Stimulated activated CD4-positive, alpha-beta T cell treated with anti-CD3 and anti-CD28 coated beads, TNF-alpha, amount 100 ng/mL, for 24 hours (primary cell): ENCODE results near the gene EPHA6.
"Not testable (repeated sequence)": the region's sequence is repeated elsewhere in the genome, so short reads cannot be mapped to it uniquely, and the experiment has no call there.

Experiments
- DNase-seq, 3 experiments: peaks; one replicate each; pipeline ENCODE4 v3.0.0-alpha.2; 2020; ENCODE audit warnings: low read depth in 3 of 3

The EPHA6 gene

DNA sequence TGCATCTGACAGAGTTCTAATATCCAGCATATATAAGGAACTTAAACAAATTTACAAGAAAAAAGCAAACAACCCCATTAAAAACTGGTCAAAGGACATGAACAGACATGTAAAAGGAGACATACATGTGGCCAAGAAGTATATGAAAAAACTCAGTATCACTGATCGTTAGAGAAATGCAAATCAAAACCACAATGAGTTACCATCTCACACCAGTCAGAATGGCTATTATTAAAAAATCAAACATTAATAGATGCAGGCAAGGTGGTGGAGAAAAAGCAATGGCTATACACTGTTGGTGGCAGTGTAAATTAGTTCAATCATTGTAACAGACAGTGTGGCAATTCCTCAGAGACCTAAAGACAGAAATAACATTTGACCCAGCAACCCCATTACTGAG, 806.1 kb downstream of the EPHA6 start:
- not testable (repeated sequence) for DNase-seq

DNA sequence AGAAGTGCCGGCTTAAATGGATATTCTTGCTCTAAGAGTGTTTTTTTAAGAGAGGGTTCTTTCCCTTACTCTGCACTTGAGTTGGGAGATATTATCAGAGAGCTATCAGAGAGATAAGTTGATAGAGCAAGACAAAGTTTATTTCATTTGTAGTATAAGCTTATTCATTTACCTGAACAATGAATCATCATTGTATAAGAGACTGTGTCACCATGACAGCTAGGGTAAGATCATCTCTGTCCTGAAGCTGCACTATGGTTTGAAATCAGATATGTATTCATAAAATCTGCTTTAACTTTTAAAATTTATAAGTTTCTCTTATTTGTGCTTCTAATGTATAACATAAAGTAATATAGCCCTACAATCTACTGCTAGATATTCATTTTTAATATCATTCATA, 822.1 kb downstream of the EPHA6 start:
- DNase-seq, result no peak

DNA sequence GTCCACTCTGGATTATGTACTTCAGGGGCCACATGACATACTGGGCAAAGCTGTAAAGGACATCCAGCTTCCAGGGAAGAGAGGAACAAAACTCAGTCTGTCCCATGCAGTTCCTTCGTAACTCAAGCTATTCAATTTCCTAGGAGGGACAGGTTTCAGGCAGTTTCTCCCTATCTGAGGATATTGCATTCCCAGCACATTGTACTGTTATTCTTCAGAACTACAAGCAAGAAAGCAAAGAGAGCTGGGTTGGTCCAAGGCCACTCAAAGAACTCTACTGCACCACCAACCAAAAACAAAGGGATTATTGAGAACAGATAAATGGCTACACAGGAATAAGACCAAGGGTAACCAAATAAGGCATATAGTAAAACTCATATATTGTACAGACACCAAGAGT, 832.5 kb downstream of the EPHA6 start:
- no peak for DNase-seq

DNA sequence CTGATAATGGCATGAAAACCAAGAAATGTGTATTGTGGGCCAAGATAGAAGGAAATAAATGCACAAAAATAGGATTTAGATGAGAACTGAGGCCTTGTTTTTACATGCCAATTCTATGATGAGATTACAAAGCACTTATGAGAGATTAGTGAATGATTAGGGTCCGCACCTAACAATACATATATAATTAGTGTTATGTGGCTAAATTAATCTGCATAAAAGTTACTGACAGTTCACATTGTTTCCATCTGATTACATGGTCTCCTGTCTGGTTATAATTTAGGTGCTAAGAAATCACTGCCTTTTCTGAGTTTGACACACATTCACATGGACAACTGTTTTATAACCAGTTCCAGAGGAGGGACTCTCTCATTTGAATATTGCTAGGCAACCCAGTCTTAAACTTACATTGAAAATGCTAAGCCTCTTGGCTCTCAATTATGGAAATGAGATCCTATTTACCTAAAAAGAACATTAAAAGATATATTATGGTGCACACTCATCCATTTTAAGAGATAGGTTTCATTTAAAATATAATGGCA, 833.1 kb downstream of the EPHA6 start:
- DNase-seq, result no peak

DNA sequence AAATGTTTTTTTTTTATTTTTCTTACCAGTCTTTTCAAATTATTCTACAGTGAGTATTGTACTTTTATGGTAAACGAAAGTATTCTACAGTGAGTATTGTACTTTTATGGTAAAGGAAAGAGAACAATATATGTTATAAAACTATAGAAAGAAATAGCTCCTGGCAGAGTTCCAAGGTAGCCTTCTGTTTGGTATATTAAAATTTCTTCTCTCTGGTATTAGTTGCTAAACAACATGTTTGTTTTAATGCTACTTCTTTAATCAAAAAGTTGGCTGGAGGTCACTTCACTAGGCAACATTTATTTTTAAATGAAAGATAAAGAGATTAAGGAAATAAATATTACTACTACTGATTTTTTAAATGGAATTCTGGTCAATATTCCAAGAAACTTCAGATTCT, 841.6 kb downstream of the EPHA6 start:
- DNase-seq, result no peak

DNA sequence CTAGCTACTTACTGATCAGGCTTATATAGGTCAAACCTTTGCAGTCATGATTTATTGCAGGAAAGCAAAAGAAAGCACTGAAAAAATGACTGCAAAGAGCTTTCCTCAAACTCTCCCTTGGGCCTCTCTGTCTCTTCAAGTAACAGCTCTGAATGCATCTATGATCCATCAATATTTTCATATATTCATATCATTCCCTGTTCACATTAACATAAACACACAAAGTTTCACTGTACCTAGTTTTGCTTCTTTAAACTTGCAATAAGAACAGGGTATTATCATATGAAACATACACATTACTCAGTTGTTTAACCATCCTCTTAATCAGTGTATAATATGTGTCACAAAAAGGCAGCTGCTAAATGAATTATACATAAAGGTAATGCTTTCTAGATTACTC, 842.2 kb downstream of the EPHA6 start:
- no peak for DNase-seq

DNA sequence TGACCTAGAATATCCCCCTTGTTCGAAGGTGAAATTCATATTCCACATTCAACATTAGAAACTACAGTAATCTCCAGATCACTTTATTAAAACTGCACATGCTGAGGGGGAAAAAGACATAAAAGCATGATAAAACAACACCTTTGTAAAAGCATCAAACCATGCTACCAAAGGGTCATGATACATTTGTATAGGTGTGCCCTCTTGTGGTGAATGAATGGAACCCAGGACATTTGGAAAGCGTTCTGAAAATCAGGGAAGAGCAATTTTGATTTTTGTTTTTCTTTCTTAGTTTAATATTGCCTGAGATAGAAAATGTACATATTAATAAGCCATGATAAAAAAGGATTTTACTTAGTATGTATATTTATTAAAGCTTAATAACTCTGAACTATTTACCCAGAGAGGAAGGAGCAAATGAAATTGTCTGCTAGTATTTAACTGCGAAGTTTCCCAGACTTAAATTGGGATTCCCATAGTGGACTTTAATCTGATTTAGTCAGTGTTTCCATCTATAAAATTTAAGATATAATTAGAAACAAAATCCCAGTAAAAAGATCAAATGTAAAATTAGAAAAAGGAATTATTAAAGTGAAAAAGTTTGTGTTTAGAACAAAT, 844.4 kb downstream of the EPHA6 start:
- no peak for DNase-seq

DNA sequence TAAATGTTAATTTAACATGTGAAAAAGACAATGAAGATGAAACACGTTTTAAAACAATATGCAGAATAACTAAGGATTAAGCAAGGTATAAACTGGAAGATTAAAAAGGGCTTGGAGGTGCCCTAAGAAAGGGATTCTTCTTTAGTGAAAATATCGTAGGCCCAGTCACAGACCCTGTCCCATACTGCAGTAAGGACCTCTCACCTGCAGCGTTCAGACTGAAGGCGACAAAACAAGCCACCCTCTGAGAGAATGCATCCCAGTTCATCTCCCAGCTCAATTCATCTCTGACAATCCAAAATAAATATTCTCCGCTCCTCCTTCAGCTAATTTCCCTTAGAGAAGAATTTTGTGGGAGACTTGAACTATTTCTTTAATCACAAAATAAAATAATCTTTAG, 847.9 kb downstream of the EPHA6 start:
- no peak for DNase-seq

DNA sequence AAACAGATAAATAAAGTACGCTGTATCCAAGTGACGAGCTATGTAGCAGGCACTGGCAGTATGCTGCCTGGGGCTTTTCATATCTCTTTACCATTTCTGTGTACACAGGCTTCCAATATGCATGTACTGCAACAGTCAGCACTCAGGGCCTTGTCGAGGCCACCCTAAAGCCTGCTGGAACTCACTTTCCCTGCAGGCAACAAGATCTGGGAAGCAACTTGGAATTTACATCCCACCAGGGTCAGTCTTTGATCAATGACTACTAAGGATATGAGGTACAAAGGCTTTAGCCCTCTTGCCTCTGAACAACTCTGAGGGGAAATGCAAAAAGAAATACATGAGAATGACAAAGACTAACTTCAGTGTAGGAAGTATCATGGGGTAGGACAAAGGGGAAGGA, 848.4 kb downstream of the EPHA6 start:
- DNase-seq, result no peak

DNA sequence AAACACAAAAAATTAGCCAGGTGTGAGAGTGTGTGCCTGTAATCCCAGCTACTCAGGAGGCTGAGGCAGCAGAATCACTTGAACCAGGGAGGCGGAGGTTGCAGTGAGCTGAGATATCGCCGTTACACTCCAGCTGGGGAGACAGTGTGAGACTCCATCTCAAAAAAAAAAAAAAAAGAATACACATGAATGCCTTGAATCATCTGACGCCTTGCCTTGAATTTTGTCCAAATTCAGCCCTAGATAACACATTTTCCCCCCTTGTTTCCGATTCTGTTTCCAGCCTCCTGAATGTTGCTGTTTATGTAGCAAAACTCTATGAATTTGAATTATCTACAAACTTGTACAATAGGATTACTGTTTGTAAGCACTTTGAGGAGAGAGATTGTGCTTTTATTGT, 851.5 kb downstream of the EPHA6 start:
- DNase-seq, result no peak

DNA sequence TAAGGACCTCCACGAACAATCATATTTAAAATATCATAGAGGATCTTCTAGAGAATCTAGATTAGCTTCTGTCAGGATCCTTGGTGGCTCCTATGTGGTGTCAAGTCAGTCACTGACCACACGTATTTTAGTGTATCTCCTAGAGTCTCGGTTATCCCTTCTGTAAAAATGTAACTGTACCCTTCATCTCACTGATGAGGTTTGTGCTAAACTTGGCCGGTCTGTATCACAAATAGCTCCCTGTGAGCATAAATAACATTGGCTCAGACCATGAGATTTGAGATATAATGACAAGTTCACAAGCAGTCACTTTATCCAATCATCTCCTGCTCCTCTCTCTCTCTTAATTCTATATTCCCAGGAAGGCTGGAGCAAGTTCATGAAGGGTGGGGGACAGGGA, 856.6 kb downstream of the EPHA6 start:
- no peak for DNase-seq

DNA sequence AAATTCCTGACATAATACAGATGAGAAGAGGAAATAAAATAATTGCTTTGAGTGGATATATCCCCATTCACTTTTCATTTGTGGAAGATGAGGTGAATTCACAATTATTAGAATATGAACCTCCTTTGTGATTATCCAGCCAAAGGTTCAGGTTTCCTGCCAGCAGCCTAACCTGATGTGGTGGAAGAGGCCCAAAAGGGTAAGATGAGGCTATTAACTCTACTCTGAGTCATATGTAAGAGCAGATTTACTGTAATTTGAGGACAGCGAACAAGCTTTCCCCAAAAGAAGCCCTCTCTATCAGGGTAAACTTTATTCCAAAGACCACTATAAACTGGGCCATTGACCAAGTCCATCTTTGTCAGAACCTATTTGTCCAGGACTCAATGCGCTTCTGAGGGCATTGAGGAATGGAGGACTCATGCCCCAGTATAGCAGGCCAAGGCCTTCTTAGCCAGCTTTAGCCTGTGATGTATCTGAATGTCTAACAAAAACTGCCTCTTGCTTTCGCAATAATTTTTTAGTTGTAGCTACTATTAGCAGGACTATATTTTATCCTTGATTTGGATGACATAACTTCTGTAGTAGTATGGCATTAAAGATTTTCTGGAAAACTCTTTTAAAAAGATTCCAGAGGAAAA, 859.1 kb downstream of the EPHA6 start:
- no peak for DNase-seq

DNA sequence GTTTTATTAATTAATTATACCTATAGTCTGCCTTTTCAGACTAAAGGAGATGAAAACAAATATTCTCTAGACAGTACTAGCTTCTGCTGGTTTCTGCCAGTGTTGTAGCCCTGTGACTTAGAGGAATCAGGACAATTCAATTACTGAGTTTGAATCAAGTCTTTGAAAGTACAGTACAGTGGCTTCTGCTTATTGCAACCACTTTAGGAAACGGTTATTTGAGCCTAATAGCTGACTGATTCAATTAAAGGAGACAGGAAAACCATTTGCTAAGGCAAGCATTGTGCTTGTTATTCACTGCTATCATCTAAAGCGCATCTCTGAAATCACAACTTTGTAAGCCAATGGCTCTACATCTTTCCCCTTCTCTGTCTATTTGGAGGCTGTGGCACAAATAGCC, 860.1 kb downstream of the EPHA6 start:
- no peak for DNase-seq

DNA sequence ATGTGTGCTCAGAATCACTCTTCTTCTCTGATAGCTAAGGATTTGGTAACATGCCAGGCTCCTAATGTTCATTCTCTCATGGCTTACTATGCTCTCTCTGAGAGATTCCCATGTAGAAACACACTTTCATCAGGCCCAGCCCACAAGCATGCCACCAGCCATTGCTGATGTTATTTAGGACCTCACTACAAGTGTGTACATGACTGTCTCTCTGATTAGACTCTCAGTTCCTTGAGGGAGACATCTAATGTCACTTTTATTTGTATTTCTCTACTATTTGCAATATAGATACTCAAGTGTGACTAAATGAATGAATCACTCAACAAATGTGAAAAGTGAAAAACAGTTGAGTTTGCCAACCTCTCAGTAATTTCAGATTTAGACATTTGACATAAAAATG, 865.8 kb downstream of the EPHA6 start:
- no peak for DNase-seq

DNA sequence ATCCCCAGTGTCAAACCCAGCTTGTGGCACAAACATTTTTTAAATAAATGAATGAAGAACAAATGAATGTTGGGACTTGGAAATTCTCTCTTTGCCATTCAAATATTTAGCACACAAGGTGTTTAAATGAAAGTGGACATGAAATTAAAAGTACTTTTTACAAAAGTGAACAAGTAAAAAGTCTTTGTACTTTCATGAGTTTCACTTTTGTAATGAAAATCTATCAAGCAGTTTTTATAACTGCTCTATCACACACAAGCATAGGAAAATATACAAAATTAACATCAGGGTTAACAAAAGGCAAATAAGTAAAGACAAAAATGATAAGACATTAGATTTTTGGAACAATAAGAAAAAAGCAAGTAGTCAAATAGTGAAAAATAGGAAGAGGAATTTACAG, 866.3 kb downstream of the EPHA6 start:
- DNase-seq, result no peak

DNA sequence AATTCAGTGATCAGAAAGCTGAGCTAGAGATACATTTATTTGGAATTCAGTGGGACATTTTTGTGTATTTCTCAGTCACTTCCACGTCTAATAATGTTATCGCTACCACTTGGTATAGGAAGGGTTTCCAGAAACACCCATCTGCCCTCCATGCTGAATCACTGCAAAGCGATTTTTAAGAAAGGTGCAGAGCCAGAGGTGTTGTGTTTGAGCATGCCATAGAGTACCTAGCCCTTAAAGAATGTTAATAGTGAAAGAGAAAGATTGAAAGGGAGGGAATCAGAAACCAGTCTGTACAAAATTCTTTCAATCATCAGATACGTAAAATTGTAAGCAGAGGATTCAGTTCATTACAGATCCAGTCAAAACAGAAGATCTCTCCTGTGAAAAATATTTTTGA, 870.1 kb downstream of the EPHA6 start:
- DNase-seq, result no peak

DNA sequence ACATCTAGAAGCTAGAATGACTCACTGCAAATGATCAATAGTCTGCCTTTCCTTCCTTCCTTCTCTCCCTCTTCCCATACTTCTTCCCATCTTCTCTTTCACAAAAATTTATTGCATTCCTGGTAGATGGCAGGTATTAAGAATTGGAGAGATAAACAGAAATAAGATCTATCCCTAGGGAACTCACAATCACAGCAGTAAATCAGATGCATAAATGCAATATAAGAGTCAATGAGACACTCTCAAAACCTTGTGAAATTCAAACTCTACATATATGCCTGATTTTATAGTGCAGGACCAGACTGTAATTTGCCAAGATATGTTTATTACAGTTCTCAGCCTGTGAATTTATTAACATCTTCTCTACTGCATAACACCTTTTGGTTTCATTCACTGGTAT, 871.9 kb downstream of the EPHA6 start:
- DNase-seq, result no peak

DNA sequence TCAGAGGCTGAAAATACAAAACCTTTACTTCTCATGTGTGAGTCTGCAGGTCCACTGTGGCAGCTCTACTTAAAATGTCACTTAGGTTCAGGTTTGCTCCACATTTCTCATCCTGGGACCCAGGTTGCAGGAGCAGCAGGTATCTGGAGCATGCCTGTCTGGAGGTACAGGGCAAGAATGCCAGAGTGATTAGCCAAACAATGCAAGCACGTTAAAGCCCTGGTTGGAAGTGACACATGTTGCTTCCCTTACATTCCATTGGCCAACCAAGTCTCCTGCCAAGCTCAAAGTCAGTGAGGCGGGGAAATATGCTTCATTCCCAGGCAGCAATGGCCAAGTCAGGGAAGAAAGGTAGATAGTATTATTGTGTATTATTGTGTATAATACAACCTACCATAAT, 873.3 kb downstream of the EPHA6 start:
- DNase-seq, result no peak

DNA sequence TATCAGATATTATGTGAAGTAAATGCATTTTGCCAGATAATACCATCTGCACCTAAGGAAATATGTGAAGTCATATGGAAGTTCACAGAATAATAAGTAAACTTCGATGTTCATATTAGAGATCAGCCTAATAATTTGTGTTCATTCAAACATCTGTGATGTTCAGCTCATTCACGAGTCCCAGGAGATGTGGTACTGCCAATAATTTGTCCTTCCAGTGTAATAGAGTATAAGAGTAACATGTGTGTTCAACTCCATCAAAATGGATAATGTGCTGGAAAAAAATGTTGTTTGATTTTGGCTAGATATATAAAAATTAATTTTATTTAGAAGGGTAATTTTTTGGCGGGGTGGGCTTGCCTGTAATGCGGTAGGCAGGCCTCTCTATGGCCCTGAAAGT, 874.7 kb downstream of the EPHA6 start:
- DNase-seq, result no peak

DNA sequence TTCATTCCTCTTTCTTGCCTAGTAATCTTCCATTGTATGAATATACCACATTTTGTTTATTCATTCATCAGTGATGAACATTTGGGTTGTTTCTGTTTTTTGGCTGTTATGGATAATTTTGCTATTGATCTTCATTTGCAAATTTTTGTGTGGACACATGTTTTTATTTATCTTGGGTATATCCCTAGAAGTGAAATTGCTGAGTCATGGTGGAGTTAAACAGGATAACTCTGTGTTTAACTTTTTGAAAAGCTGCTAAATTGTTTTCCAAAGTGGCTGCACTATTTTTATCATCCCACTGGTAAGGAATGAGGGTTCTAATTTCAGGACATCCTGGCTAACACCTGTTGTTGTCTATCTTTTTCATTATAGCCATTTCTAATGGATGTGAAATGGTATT, 875.6 kb downstream of the EPHA6 start:
- no peak for DNase-seq

DNA sequence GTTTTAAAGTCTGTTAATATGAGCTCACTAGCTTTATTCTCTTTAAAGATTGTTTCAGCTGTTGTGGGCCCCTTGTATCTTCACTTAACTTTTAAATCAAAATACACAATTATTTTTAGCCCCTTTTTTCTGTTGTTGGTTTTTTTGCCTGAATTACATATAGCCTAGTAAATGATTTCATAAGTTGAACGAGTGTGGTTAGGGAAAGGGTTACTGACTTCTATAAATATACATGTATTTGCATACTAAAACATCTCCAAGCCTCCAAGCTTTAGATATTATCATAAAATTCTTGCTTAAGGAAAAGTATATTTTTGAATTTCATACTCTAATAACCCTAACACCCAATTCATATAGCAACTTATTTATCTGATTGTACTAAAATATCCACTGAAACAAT, 877.0 kb downstream of the EPHA6 start:
- no peak for DNase-seq

DNA sequence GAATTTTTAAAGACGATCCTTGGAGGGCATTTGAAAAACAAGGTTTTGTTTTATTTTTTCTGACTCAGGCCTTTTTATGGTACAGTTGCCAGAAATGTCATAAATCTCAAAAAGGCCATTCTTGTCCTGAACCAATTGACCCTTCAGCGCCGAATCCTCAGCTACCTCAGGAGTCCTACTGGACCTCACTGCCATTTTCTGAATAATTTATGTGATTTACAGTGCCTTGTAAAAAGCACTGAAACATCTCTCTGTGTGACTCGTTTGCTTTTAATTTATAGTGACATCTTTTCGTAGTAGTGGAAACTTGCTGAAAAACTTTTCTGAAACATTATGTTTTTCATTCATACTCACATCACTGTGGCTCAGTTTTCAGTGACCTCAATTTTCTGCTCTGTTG, 878.0 kb downstream of the EPHA6 start:
- no peak for DNase-seq

DNA sequence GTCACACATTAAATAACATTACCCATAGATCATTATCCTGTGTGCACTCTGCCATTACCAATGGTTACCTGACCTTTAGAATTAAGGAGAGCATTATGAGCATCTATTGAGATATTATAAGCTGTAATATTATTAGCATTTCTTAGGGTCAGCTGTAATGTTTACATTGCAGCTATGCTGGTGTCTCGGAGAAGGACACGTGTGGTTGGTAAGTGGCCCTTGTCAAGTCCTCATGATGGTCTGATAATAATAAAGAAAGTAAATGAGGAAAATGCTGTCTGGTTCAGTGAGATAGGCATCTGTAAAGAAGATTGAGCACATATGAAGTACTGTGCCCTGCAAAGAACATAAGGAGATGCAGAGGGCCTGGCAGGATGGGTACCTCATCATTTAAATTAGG, 878.4 kb downstream of the EPHA6 start:
- no peak for DNase-seq

DNA sequence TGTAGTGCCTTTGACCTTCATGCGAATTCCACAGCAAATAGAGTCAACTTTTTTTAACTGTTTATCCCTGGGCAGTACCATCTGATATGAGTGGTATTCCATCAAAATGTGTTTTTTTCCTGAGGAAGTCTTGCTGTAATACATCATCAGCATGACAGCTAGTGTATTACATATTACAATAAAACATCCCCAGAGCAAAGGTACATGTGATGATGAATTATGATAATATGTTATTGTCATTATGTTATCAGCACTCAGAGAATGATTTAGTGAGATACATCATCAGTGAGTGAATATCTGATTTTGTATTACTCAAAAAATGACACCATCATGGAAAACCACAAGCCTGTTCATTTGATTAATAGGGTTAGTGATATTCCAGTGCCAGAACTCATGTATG, 880.5 kb downstream of the EPHA6 start:
- no peak for DNase-seq
